ENCODE results near the gene PSMD8.
A peak's percentile ranks its signal among the peaks of the same experiment; 100 is the strongest.

Gene PSMD8

GRCh38 chr19:38429811-38430156 is 55.4 kb downstream of the PSMD8 start:
- no peaks in the 10 kb centered on the region for H3K36me3 Mint-ChIP-seq (ENCODE audit: low read depth)
- no peak overlapping the region for H3K4me3 Mint-ChIP-seq
- TF ChIP-seq CTCF (IDR thresholded peaks at IDR 0.05), result no peak
- H3K27ac Mint-ChIP-seq, result peak overlapping the region; percentile 83
- DNase-seq, result no peak
- H3K9me3 Mint-ChIP-seq, result no peaks in the 10 kb centered on the region
- peaks cover 41% of the 10 kb centered on the region for H3K4me1 Mint-ChIP-seq
- H3K27me3 Mint-ChIP-seq (ENCODE audit: low read depth, poor library complexity), result peaks cover 11% of the 10 kb centered on the region

- H3K4me1 Mint-ChIP-seq, result peaks cover 41% of the 10 kb centered on the region
- H3K27me3 Mint-ChIP-seq (ENCODE audit: low read depth, poor library complexity), result peaks cover 11% of the 10 kb centered on the region
- no peaks in the 10 kb centered on the region for H3K36me3 Mint-ChIP-seq (ENCODE audit: low read depth)
- H3K27ac Mint-ChIP-seq, result no peak overlapping the region
- H3K4me3 Mint-ChIP-seq, result no peak overlapping the region
- no peak for TF ChIP-seq CTCF (IDR thresholded peaks at IDR 0.05)
- no peaks in the 10 kb centered on the region for H3K9me3 Mint-ChIP-seq
- DNase-seq, result no peak
Observed at GRCh38 chr19:38430931-38431330, 56.6 kb downstream of the PSMD8 start.

- Mint-ChIP-seq H3K9me3 (no peaks in the 10 kb centered on the region), H3K36me3 (ENCODE audit: low read depth) (no peaks in the 10 kb centered on the region), H3K4me3 (peak within 1 kb of the TSS; percentile 75), H3K27ac (peak within 1 kb of the TSS; percentile 12), H3K4me1 (peaks cover 38% of the 10 kb centered on the region), H3K27me3 (ENCODE audit: low read depth, poor library complexity) (peaks cover 11% of the 10 kb centered on the region)
- peak; percentile 88 for DNase-seq
- TF ChIP-seq CTCF (IDR thresholded peaks at IDR 0.05), result no peak
Observed at GRCh38 chr19:38433268-38433733, 58.9 kb downstream of the PSMD8 start, which contains the start of gene RYR1. TSS of gene RYR1 (plus strand) at chr19:38433691. CDS start at chr19:38433830, 139 bp downstream.
